H1 (cell line): Measurements from ENCODE around the gene FAM131A. TPM values are rescaled to one million over a fixed set of nuclear protein-coding genes. Genes with fewer than 3 reads are reported as not detected.
A peak's percentile ranks its signal among the peaks of the same experiment; 100 is the strongest.

Experiments used
- CTCF ChIA-PET: fragments of 300-600 bp; sonication (Branson Sonifier 250); formaldehyde crosslinking; loops from one replicate; lab custom pipeline; 2021; ENCODE audit not compliant: partially characterized antibody; lab: Charles Lee
- POLR2A ChIA-PET: fragments of 300-600 bp; sonication (Branson Sonifier 250); formaldehyde crosslinking; loops from one replicate; lab custom pipeline; 2021; ENCODE audit warnings: inconsistent platforms; ENCODE audit not compliant: partially characterized antibody; lab: Charles Lee
- DNase-seq, 2 experiments: peaks; one replicate each; pipeline versions ENCODE4 v3.0.0 to v3.0.0-alpha.2; 2010 to 2022; ENCODE audit warnings: low spot score in 2 of 2, low read depth in 1 of 2, mixed read lengths in 1 of 2
- FAIRE-seq: peaks from 2 replicates; lab custom pipeline; 2011; peaks lifted over from hg19 to GRCh38; lab: Jason Lieb, UNC
- H2AFZ ChIP-seq: 2 replicates; pipeline ENCODE4 v1.8.1; 2012; ENCODE audit warnings: low read length, inconsistent platforms
- H2AK5ac ChIP-seq: 2 replicates; pipeline ENCODE4 v1.6.1; 2013; ENCODE audit warnings: low read depth, low read length
- H2BK120ac ChIP-seq: replicated peaks from 2 replicates; pipeline ENCODE3; 2013; ENCODE audit warnings: low read depth, low read length, inconsistent platforms
- H2BK12ac ChIP-seq: 2 replicates; pipeline ENCODE4 v1.6.1; 2013; ENCODE audit warnings: low read depth, low read length
- H2BK15ac ChIP-seq: 2 replicates; pipeline ENCODE4 v1.6.1; 2013; ENCODE audit warnings: low read length
- H2BK20ac ChIP-seq: 2 replicates; pipeline ENCODE4 v1.6.1; 2013; ENCODE audit warnings: low read length
- H2BK5ac ChIP-seq: 2 replicates; pipeline ENCODE4 v1.6.1; 2013; ENCODE audit warnings: low read depth, low read length
- H3K14ac ChIP-seq: 2 replicates; pipeline ENCODE4 v1.6.1; 2013; ENCODE audit warnings: inconsistent platforms; ENCODE audit not compliant: insufficient read length
- H3K18ac ChIP-seq: 2 replicates; pipeline ENCODE4 v1.6.1; 2013; ENCODE audit warnings: low read length; ENCODE audit errors: extremely low read depth
- H3K23ac ChIP-seq: 2 replicates; pipeline ENCODE4 v1.6.1; 2013; ENCODE audit warnings: inconsistent platforms; ENCODE audit not compliant: insufficient read length
- H3K23me2 ChIP-seq: 2 replicates; pipeline ENCODE4 v1.6.1; 2013; ENCODE audit warnings: low read depth, low read length
- H3K27ac ChIP-seq: 2 replicates; pipeline ENCODE4 v1.6.1; 2011; ENCODE audit warnings: low read depth, low read length, inconsistent platforms
- H3K27me3 ChIP-seq, 4 experiments: replicated peaks in 1 of 4; 1 replicate in 1 of 4; 2 replicates in 3 of 4; pipeline versions ENCODE4 v1.6.1 to v1.8.1; 2011 to 2013; ENCODE audit warnings: low read length in 3 of 4, mild to moderate bottlenecking in 3 of 4, inconsistent platforms in 2 of 4, mixed read lengths in 2 of 4, moderate library complexity in 1 of 4; ENCODE audit not compliant: control insufficient read depth in 3 of 4, insufficient read depth in 3 of 4; ENCODE audit errors: extremely low read depth in 1 of 4
- H3K36me3 ChIP-seq, 4 experiments: 2 replicates each; pipeline versions ENCODE4 v1.6.1 to v1.8.1; 2011 to 2013; ENCODE audit warnings: mild to moderate bottlenecking in 4 of 4, low read length in 3 of 4, moderate library complexity in 2 of 4, control low read depth in 1 of 4, inconsistent platforms in 1 of 4; ENCODE audit not compliant: insufficient read depth in 4 of 4, control insufficient read depth in 2 of 4
- H3K4ac ChIP-seq: replicated peaks from 2 replicates; pipeline ENCODE3; 2013; ENCODE audit warnings: low read length, low read depth, mixed read lengths, inconsistent platforms; ENCODE audit not compliant: insufficient read length
- H3K4me1 ChIP-seq, 4 experiments: replicated peaks in 1 of 4; 1 replicate in 1 of 4; 2 replicates in 3 of 4; pipeline versions ENCODE4 v1.6.1 to v1.8.1; 2011 to 2013; ENCODE audit warnings: low read length in 3 of 4, inconsistent platforms in 2 of 4, mixed read lengths in 1 of 4; ENCODE audit not compliant: insufficient read depth in 4 of 4, control insufficient read depth in 3 of 4
- H3K4me2 ChIP-seq, 2 experiments: 2 replicates each; pipeline versions ENCODE4 v1.6.1 to v1.8.1; 2011 to 2013; ENCODE audit warnings: low read depth in 2 of 2, low read length in 2 of 2, control low read depth in 1 of 2, inconsistent platforms in 1 of 2, mild to moderate bottlenecking in 1 of 2; ENCODE audit not compliant: insufficient read depth in 1 of 2
- H3K4me3 ChIP-seq, 4 experiments: fragments of 200-600, 300-600 bp in 1 of 4; sonication (generic), shearing (Covaris generic), sonication (Bioruptor Twin) in 1 of 4; 2 replicates each; pipeline versions ENCODE4 v1.5.1 to v1.8.1; 2011 to 2016; ENCODE audit warnings: low read length in 4 of 4, low read depth in 3 of 4, control low read depth in 2 of 4, inconsistent platforms in 2 of 4, mild to moderate bottlenecking in 2 of 4, mixed read lengths in 1 of 4, moderate library complexity in 1 of 4; ENCODE audit not compliant: insufficient read depth in 2 of 4; ENCODE audit errors: extremely low read depth in 1 of 4
- H3K56ac ChIP-seq: replicated peaks from 2 replicates; pipeline ENCODE3; 2013; ENCODE audit warnings: low read depth, mild to moderate bottlenecking, mixed read lengths, low read length, inconsistent platforms; ENCODE audit not compliant: insufficient read length
- H3K79me1 ChIP-seq: 2 replicates; pipeline ENCODE4 v1.6.1; 2013; ENCODE audit warnings: low read depth, low read length, control low read depth
- H3K79me2 ChIP-seq, 2 experiments: 2 replicates each; pipeline versions ENCODE4 v1.6.1 to v1.8.1; 2012 to 2013; ENCODE audit warnings: low read length in 2 of 2, mild to moderate bottlenecking in 2 of 2, inconsistent platforms in 1 of 2; ENCODE audit not compliant: insufficient read depth in 2 of 2, control insufficient read depth in 1 of 2
- H3K9ac ChIP-seq, 4 experiments: replicated peaks in 1 of 4; 1 replicate in 1 of 4; 2 replicates in 3 of 4; pipeline versions ENCODE4 v1.6.1 to v1.8.1; 2011 to 2013; ENCODE audit warnings: low read depth in 3 of 4, low read length in 3 of 4, control low read depth in 2 of 4, mild to moderate bottlenecking in 2 of 4, moderate library complexity in 2 of 4, inconsistent platforms in 1 of 4; ENCODE audit errors: extremely low read depth in 1 of 4
- H3K9me3 ChIP-seq, 2 experiments: 2 replicates each; pipeline versions ENCODE4 v1.6.1 to v1.8.1; 2012 to 2013; ENCODE audit warnings: mild to moderate bottlenecking in 2 of 2, moderate library complexity in 2 of 2, control low read depth in 1 of 2, inconsistent platforms in 1 of 2, low read depth in 1 of 2, low read length in 1 of 2, mixed read lengths in 1 of 2; ENCODE audit not compliant: insufficient read depth in 2 of 2
- H4K20me1 ChIP-seq, 2 experiments: replicated peaks in 1 of 2; 2 replicates each; pipeline versions ENCODE3 to v1.8.1; 2011 to 2013; ENCODE audit warnings: inconsistent platforms in 2 of 2, low read length in 2 of 2, mild to moderate bottlenecking in 1 of 2; ENCODE audit not compliant: insufficient read depth in 2 of 2, control insufficient read depth in 1 of 2
- H4K5ac ChIP-seq: 2 replicates; pipeline ENCODE4 v1.6.1; 2013; ENCODE audit warnings: low read length, low read depth, mixed read lengths, inconsistent platforms; ENCODE audit not compliant: insufficient read length
- H4K8ac ChIP-seq: 2 replicates; pipeline ENCODE4 v1.8.0; 2013; ENCODE audit warnings: mild to moderate bottlenecking, moderate library complexity, low read length, inconsistent platforms; ENCODE audit not compliant: insufficient read depth; ENCODE audit errors: extremely low read depth
- H4K91ac ChIP-seq: replicated peaks from 2 replicates; pipeline ENCODE3; 2013; ENCODE audit warnings: low read length, mixed read lengths, inconsistent platforms; ENCODE audit not compliant: insufficient read length
- MAX ChIP-seq: IDR thresholded peaks from 2 replicates; pipeline ENCODE4 v1.6.1; 2012; ENCODE audit warnings: inconsistent platforms
- RNF2 ChIP-seq: fragments of 200-900, 300-1000 bp; sonication (generic); IDR thresholded peaks from 2 replicates; pipeline ENCODE4 v1.7.1; 2016; ENCODE audit warnings: borderline replicate concordance, low read depth, mild to moderate bottlenecking, antibody characterized with exemption, low read length; ENCODE audit not compliant: poor library complexity, severe bottlenecking; ENCODE audit errors: missing control alignments
- WGBS, 2 experiments: shearing (Covaris generic) in 1 of 2; methylation state at CpG; one replicate each; pipeline versions ENCODE4 v1.1.6 to v1.1.7; 2013 to 2015; ENCODE audit warnings: low lambda C conversion rate in 2 of 2, mixed read lengths in 2 of 2, inconsistent platforms in 1 of 2, low coverage in 1 of 2, missing lambda C conversion rate in 1 of 2; ENCODE audit not compliant: insufficient replicate concordance in 2 of 2, insufficient coverage in 1 of 2, insufficient read length in 1 of 2; ENCODE audit errors: extremely low coverage in 1 of 2, missing lambda C conversion rate in 1 of 2; 5-methylcytosine and 5-hydroxymethylcytosine counted together
- polyA plus RNA-seq, 7 experiments: library from polyadenylated mRNA; depleted of rRNA in 3 of 7; stranded (reverse) in 5 of 7; unstranded in 2 of 7; fragments of >200 nt in 5 of 7; fragments of 200-250 nt in 2 of 7; gene quantifications; 1 replicate in 5 of 7; 2 replicates in 1 of 7; 4 replicates in 1 of 7; pipeline versions ENCODE4 v1.2.1 to v1.2.3, GENCODE V29; 2011 to 2013; ENCODE audit warnings: missing spikeins in 2 of 7, mixed read lengths in 2 of 7
- total RNA-seq: library from RNA; stranded (reverse); fragmentation: NEBNext Ultra II Directional; extraction: Animal tissue kit (Norgen Biotek cat#: 25700); gene quantifications from 2 replicates; pipeline ENCODE4 v1.2.1, GENCODE V29; 2021

The FAM131A gene
- total and polyA plus RNA-seq, 2 of the 8 experiments (the other 6 are each of a cell fraction or from before 2014, with no cell fraction given) = 16.0 to 21.9 TPM

GRCh38 chr3:184360070-184360928 lies 22.9 kb downstream of the FAM131A start:
- Histone ChIP-seq H3K79me1 (0 out of 2 replicates have a peak, but pooled peaks cover 3% of the 10 kb centered on the region), H2BK20ac (no peak overlapping the region), H3K4ac (no peak overlapping the region), H3K4me1 (peaks cover 3 to 18% (median 12%) of the 10 kb centered on the region in 4 experiments), H2BK5ac (no peak overlapping the region), H3K23ac (no peak overlapping the region), H3K56ac (no peak overlapping the region), H3K4me3 (peak overlapping the region; percentile 77 to 88 (median 80)), H2AFZ (no peak overlapping the region), H2BK120ac (no peak overlapping the region), H4K20me1 (peaks cover 6 to 11% of the 10 kb centered on the region in 2 experiments), H2BK15ac (0 out of 2 replicates have a peak overlapping the region, but pooled peaks have one; percentile 61), H3K9ac (peak overlapping the region in 2 of 4 experiments; percentile 27 to 92; a peak in 3 of 7 replicates), H4K8ac (no peak overlapping the region), H3K79me2 (peaks cover 0 to 15% of the 10 kb centered on the region in 2 experiments; a peak in 2 of 4 replicates), H2BK12ac (peak overlapping the region; percentile 75; the same call in 1 of the 2 replicates), H4K5ac (no peak overlapping the region), H3K14ac (no peak overlapping the region), H3K4me2 (peak overlapping the region; percentile 94 to 98), H3K27me3 (peaks cover 0 to 8% (median 3%) of the 10 kb centered on the region in 4 experiments; a peak in 3 of 7 replicates), H3K18ac (peak overlapping the region; percentile 15; the same call in 1 of the 2 replicates), H3K9me3 (no peaks in the 10 kb centered on the region), H4K91ac (no peak overlapping the region), H2AK5ac (peak overlapping the region; percentile 95; the same call in 1 of the 2 replicates), H3K36me3 (peaks cover 8 to 31% (median 18%) of the 10 kb centered on the region in 4 experiments; a peak in 5 of 8 replicates), H3K23me2 (peaks cover 22% of the 10 kb centered on the region), H3K27ac (no peak overlapping the region)
- POLR2A ChIA-PET = interaction anchor here (0.6 to 5.2 kb wide), 14 partner anchors 8 to 183 kb away, joined by 3 to 32 read pairs (median 4); partner anchors contain the start of gene FAM131A
- no peak for FAIRE-seq
- TF ChIP-seq RNF2 = no peak
- TF ChIP-seq MAX = 0 out of 2 replicates have a peak, but pooled peaks have one; percentile 17
- 49 to 100% methylated on average over 3 to 10 of the region's 12 CpGs for WGBS, 2 experiments
- DNase-seq = no peak
- CTCF ChIA-PET = interaction anchor here (0.7 to 7.1 kb wide), 13 partner anchors 7 to 465 kb away, joined by 3 to 47 read pairs (median 4); partner anchors contain the start of genes EEF1AKMT4 and FAM131A
